Naive thymus-derived CD4-positive, alpha-beta T cell (primary cell): ENCODE data around the gene AMOTL2. TPM values are rescaled to one million over a fixed set of nuclear protein-coding genes. Genes with fewer than 3 reads are reported as not detected.
A peak's percentile ranks its signal among the peaks of the same experiment; 100 is the strongest.

Source experiments
- ATAC-seq: fragments of 150-1000 bp; cut with Tn5 transposase; 2 replicates; pipeline ENCODE4 v1.10.0; 2021; ENCODE audit warnings: mild to moderate bottlenecking, moderate library complexity
- CTCF ChIA-PET: fragments of 350-600 bp; sonication (Branson Sonifier 250); formaldehyde crosslinking; loops from one replicate; lab custom pipeline; 2021; ENCODE audit warnings: antibody characterized with exemption; lab: Charles Lee
- POLR2A ChIA-PET: fragments of 350-600 bp; sonication (Branson Sonifier 250); formaldehyde crosslinking; loops from one replicate; lab custom pipeline; 2021; ENCODE audit warnings: antibody characterized with exemption, inconsistent platforms; lab: Charles Lee
- DNase-seq, 9 donors: peaks; one replicate each; pipeline versions ENCODE4 v3.0.0 to v3.0.0-alpha.2; 2020 to 2022; ENCODE audit warnings: mixed read lengths in 1 of 9
- H3K27ac ChIP-seq: one replicate; pipeline ENCODE4 v1.7.0; 2013; ENCODE audit warnings: mild to moderate bottlenecking, low read depth, low read length, moderate library complexity
- H3K27me3 ChIP-seq, 2 donors: one replicate each; pipeline ENCODE4 v1.7.0; 2013; ENCODE audit warnings: low read length in 2 of 2, mild to moderate bottlenecking in 2 of 2, moderate library complexity in 2 of 2; ENCODE audit not compliant: control insufficient read depth in 2 of 2, insufficient read depth in 2 of 2
- H3K36me3 ChIP-seq, 3 experiments: 1 replicate in 2 of 3; 2 replicates in 1 of 3; pipeline ENCODE4 v1.7.0; 2013; ENCODE audit warnings: low read length in 3 of 3, mild to moderate bottlenecking in 3 of 3, moderate library complexity in 1 of 3; ENCODE audit not compliant: insufficient read depth in 3 of 3, control insufficient read depth in 2 of 3
- H3K4me1 ChIP-seq, 2 donors: one replicate each; pipeline ENCODE4 v1.7.0; 2013; ENCODE audit warnings: low read length in 2 of 2, mild to moderate bottlenecking in 2 of 2, moderate library complexity in 1 of 2; ENCODE audit not compliant: control insufficient read depth in 2 of 2, insufficient read depth in 2 of 2
- H3K4me3 ChIP-seq: 2 replicates; pipeline ENCODE4 v1.7.0; 2013; ENCODE audit warnings: mild to moderate bottlenecking, low read length
- H3K9me3 ChIP-seq, 3 experiments: 1 replicate in 2 of 3; 2 replicates in 1 of 3; pipeline ENCODE4 v1.7.0; 2013; ENCODE audit warnings: low read length in 3 of 3; ENCODE audit not compliant: control insufficient read depth in 2 of 3
- H3K27ac Mint-ChIP-seq, 9 donors: one replicate each; pipeline ENCODE4 v1.8.0; 2020 to 2022; ENCODE audit warnings: mixed read lengths in 9 of 9, mild to moderate bottlenecking in 8 of 9, moderate library complexity in 5 of 9, inconsistent platforms in 2 of 9
- H3K27me3 Mint-ChIP-seq, 5 donors: one replicate each; pipeline ENCODE4 v1.8.0; 2021 to 2022; ENCODE audit warnings: mixed read lengths in 5 of 5, mild to moderate bottlenecking in 1 of 5
- H3K36me3 Mint-ChIP-seq, 5 donors: one replicate each; pipeline ENCODE4 v1.8.0; 2020 to 2022; ENCODE audit warnings: mixed read lengths in 5 of 5, mild to moderate bottlenecking in 3 of 5, inconsistent platforms in 1 of 5
- H3K4me1 Mint-ChIP-seq, 7 donors: one replicate each; pipeline ENCODE4 v1.8.0; 2020 to 2022; ENCODE audit warnings: mixed read lengths in 7 of 7, mild to moderate bottlenecking in 3 of 7, inconsistent platforms in 1 of 7
- H3K4me3 Mint-ChIP-seq, 10 donors: one replicate each; pipeline ENCODE4 v1.8.0; 2020 to 2022; ENCODE audit warnings: mild to moderate bottlenecking in 10 of 10, mixed read lengths in 10 of 10, moderate library complexity in 6 of 10, inconsistent platforms in 2 of 10
- H3K9me3 Mint-ChIP-seq, 11 donors: one replicate each; pipeline ENCODE4 v1.8.0; 2020 to 2022; ENCODE audit warnings: mixed read lengths in 11 of 11, mild to moderate bottlenecking in 4 of 11, inconsistent platforms in 1 of 11, moderate library complexity in 1 of 11
- intact Hi-C, 2 donors: fragments of 100-400 bp; cut with micrococcal nuclease; formaldehyde crosslinking; loops; one replicate each; pipeline ENCODE4 v1.15.1; 2023
- polyA plus RNA-seq, 2 donors: library from polyadenylated mRNA; unstranded; fragments of 300-500 nt; fragmentation: Illumina TruSeq; gene quantifications; one replicate each; pipeline ENCODE4 v1.2.3, GENCODE V29; 2021
- total RNA-seq, 6 experiments: library from RNA in 5 of 6; stranded (reverse) in 5 of 6; gene quantifications; 1 replicate in 5 of 6; 2 replicates in 1 of 6; pipeline ENCODE4 v1.2.3 and lab custom pipeline; 2021 to 2026

Gene AMOTL2
- total and polyA plus RNA-seq, 7 experiments from 2014 or later: 0.10 TPM; not detected in 6

DNA sequence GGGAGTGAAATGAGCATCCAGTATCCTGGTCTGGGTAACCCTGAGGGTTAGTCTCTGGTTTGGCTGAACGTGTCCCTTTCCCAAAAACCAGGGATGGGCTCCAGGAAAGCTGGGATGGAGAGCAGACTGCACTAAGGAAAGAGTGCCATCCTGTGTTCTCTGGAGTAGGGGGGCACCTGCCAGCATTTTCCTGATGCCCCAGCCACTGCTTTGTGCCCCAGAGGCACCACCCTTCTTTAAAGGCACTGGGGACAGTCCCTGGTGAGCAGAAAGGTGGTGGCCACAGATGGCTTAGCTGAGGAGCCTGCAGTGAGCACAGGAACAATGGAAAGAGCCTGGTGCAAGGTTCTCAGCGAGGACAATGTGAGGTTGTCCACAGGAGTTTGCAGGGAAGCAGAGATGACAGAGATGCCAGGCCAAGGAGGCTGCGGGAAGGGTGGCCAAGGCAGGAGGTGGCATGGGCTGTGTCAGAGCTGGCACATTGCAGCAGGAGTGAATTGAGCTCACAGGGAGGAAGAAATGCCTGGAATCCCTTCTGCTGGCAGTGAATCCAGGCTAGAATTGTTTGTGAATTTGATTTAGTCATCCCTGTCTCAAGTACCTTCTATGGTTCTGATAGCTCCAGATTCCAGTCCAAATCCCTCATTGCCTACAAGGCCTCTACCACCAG is 39.9 kb downstream of the AMOTL2 start:
- Mint-ChIP-seq H3K36me3 (no peaks in the 10 kb centered on the region), H3K27me3 (peaks cover 0 to 11% (median 0%) of the 10 kb centered on the region in 5 donors), H3K9me3 (peaks cover 0 to 1% (median 0%) of the 10 kb centered on the region in 11 donors), H3K27ac (no peak overlapping the region), H3K4me3 (no peak overlapping the region), H3K4me1 (no peaks in the 10 kb centered on the region)
- ATAC-seq (no peak), DNase-seq (no peak)
- Histone ChIP-seq H3K4me1 (no peaks in the 10 kb centered on the region), H3K27me3 (no peaks in the 10 kb centered on the region), H3K27ac (no peak overlapping the region), H3K36me3 (no peaks in the 10 kb centered on the region), H3K4me3 (no peak overlapping the region), H3K9me3 (no peaks in the 10 kb centered on the region)
- CTCF ChIA-PET: interaction anchor here (0.6 kb wide), 1 partner anchor 157 kb away, joined by 3 read pairs; no protein-coding TSS in a partner anchor
- intact Hi-C loops: no loop called here
- POLR2A ChIA-PET: no interaction called here

DNA sequence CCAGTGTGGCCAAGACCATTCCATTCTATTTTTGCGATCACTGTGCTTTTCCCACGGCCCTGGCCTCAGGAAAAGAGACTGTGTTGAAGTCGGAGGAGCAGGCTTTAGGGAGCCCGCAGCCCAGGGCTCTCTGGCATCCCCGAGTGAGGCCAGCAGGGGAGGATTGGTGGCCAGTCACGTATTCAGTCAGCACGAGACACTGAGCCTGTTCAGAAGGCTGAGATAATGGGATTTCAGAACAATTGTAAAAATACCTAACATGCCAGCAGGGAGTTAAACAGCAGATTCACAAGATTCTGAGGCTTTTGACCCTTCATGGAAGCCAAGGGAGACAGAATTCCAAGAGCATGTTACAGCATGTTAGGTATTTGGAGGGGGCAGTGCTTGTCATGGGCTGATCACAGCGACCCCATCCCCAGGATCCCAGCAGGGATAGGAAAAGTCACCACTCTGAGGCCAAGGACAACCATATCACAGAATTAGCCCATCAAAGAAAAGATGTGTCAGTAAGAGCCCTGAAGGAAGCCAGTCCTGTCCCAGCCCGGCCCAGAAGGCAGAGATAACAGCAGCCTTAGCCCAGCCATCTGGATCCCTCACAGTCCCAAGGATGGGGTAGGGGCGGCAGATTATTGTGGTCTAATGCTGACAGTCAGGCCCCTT is 40.6 kb downstream of the AMOTL2 start:
- ChIA-PET POLR2A (no interaction called here), CTCF (no interaction called here)
- no peak overlapping the region for H3K27ac ChIP-seq
- H3K27me3 Mint-ChIP-seq: peaks cover 0 to 11% (median 0%) of the 10 kb centered on the region in 5 donors
- H3K36me3 Mint-ChIP-seq: no peaks in the 10 kb centered on the region
- H3K4me1 Mint-ChIP-seq: no peaks in the 10 kb centered on the region
- peaks cover 0 to 1% (median 0%) of the 10 kb centered on the region in 11 donors for H3K9me3 Mint-ChIP-seq
- H3K27ac Mint-ChIP-seq: no peak overlapping the region
- ATAC-seq: no peak
- no peak overlapping the region for H3K4me3 Mint-ChIP-seq
- intact Hi-C loops: no loop called here
- no peaks in the 10 kb centered on the region for H3K4me1 ChIP-seq
- H3K27me3 ChIP-seq: no peaks in the 10 kb centered on the region
- no peaks in the 10 kb centered on the region for H3K9me3 ChIP-seq
- no peak for DNase-seq
- H3K4me3 ChIP-seq: no peak overlapping the region
- H3K36me3 ChIP-seq: no peaks in the 10 kb centered on the region

- H3K36me3 Mint-ChIP-seq: no peaks in the 10 kb centered on the region
- ATAC-seq: no peak
- H3K4me3 ChIP-seq: no peak overlapping the region
Measured at GRCh38 chr3:134332344-134332743, 41.9 kb downstream of the AMOTL2 start.

DNA sequence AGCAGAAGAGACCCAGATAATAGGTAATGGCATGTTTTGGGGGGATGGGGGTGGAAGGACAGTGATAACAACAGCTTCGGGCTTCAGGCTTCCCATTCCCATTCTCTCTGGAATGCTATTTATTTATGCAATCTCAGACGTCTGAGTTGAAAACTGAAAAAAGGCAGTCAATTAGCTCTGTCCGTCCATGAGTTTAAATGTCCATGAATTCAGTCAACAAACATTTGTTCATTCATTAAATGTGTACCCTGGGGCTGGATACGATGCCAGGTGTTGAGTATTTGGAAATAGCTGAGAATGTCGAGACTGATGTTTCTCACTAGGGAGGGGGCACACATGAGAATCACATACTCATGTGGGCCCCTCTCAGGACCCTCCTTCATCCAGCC is 42.4 kb downstream of the AMOTL2 start:
- Histone ChIP-seq H3K4me3 (no peak overlapping the region), H3K9me3 (no peaks in the 10 kb centered on the region), H3K27me3 (no peaks in the 10 kb centered on the region), H3K36me3 (no peaks in the 10 kb centered on the region), H3K4me1 (no peaks in the 10 kb centered on the region), H3K27ac (no peak overlapping the region)
- Mint-ChIP-seq H3K9me3 (peaks cover 0 to 1% (median 0%) of the 10 kb centered on the region in 11 donors), H3K4me3 (no peak overlapping the region), H3K27me3 (peaks cover 0 to 11% (median 0%) of the 10 kb centered on the region in 5 donors), H3K4me1 (no peaks in the 10 kb centered on the region), H3K36me3 (no peaks in the 10 kb centered on the region), H3K27ac (peak overlapping the region in 1 of 9 donors; percentile 55)
- POLR2A ChIA-PET: no interaction called here
- ATAC-seq (no peak), DNase-seq (no peak)
- intact Hi-C loops: no loop called here
- CTCF ChIA-PET: interaction anchor here (0.7 kb wide), 1 partner anchor 36 kb away, joined by 4 read pairs; no protein-coding TSS in a partner anchor

More at GRCh38 chr3:134332344-134332743, 41.9 kb downstream of the AMOTL2 start:
- Histone ChIP-seq H3K4me1 (no peaks in the 10 kb centered on the region), H3K9me3 (no peaks in the 10 kb centered on the region), H3K36me3 (no peaks in the 10 kb centered on the region), H3K27me3 (no peaks in the 10 kb centered on the region), H3K27ac (no peak overlapping the region)
- no peak overlapping the region for H3K4me3 Mint-ChIP-seq
- H3K27me3 Mint-ChIP-seq: peaks cover 0 to 11% (median 0%) of the 10 kb centered on the region in 5 donors
- no peak for DNase-seq
- H3K4me1 Mint-ChIP-seq: no peaks in the 10 kb centered on the region
- peaks cover 0 to 1% (median 0%) of the 10 kb centered on the region in 11 donors for H3K9me3 Mint-ChIP-seq
- ChIA-PET POLR2A (no interaction called here), CTCF (interaction anchor here (0.6 kb wide), 1 partner anchor 46 kb away, joined by 3 read pairs; no protein-coding TSS in a partner anchor)
- no peak overlapping the region for H3K27ac Mint-ChIP-seq
- intact Hi-C loops: no loop called here

DNA sequence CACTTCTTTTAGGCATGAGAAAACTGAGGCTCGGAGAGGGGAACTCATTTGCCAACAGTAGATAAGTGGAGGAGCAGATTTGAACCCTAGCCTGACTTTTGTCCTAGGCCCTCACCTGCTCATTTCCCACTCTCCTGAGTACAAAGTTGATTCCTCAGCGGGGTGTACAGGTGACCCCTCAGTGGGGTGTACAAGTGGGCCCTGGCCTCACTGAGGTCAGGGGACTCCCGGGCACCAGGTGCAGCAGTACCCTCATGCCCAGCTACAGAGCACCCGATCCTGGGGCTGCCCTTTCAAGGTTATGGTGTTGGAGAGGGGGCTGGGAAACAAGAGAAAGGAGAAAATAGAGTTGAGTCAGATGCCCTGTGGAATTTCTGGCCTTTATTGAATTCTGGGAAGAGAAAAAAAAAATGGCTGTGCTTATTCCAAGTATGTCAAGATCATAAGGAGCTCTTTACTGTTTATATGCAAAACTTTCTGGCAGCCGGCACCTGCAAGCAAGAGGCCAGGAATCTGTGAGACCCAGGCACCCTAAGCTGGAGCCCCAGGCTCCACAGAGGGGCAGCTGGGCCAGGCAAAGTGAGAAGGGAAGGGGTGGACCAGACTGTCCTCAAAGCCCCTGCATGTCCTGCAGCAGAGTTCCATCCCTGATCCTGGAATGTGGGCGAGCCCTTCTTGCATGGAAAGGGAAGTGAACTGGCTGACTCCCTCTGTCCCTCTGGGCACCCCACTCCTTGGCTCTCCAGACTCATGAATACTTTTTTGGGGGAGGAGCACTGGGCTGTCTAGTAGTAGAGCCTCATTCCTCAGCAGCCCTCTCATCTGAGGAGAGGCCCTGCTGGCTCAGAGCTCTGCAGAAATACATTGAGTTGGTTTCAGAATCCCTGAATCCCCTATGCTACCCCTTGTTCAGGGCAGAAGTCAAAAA is 43.1 kb downstream of the AMOTL2 start:
- peak overlapping the region in 1 of 9 donors; percentile 55 for H3K27ac Mint-ChIP-seq
- ChIA-PET CTCF (interaction anchor here (0.7 kb wide), 1 partner anchor 37 kb away, joined by 4 read pairs; no protein-coding TSS in a partner anchor), POLR2A (no interaction called here)
- no peaks in the 10 kb centered on the region for H3K4me1 ChIP-seq
- DNase-seq (no peak), ATAC-seq (no peak)
- H3K36me3 ChIP-seq: no peaks in the 10 kb centered on the region
- no peaks in the 10 kb centered on the region for H3K36me3 Mint-ChIP-seq
- H3K27me3 Mint-ChIP-seq: peaks cover 0 to 11% (median 0%) of the 10 kb centered on the region in 5 donors
- no peaks in the 10 kb centered on the region for H3K9me3 ChIP-seq
- no peak overlapping the region for H3K4me3 Mint-ChIP-seq
- no peak overlapping the region for H3K27ac ChIP-seq
- intact Hi-C loops: no loop called here
- H3K9me3 Mint-ChIP-seq: peaks cover 0 to under 1% (median 0%) of the 10 kb centered on the region in 11 donors
- no peaks in the 10 kb centered on the region for H3K27me3 ChIP-seq
- H3K4me3 ChIP-seq: no peak overlapping the region
- no peaks in the 10 kb centered on the region for H3K4me1 Mint-ChIP-seq

- no peaks in the 10 kb centered on the region for H3K4me1 Mint-ChIP-seq
- Histone ChIP-seq H3K27ac (no peak overlapping the region), H3K9me3 (no peaks in the 10 kb centered on the region), H3K4me3 (no peak overlapping the region), H3K27me3 (no peaks in the 10 kb centered on the region), H3K4me1 (no peaks in the 10 kb centered on the region), H3K36me3 (no peaks in the 10 kb centered on the region)
- H3K9me3 Mint-ChIP-seq: no peaks in the 10 kb centered on the region
- ATAC-seq (no peak), DNase-seq (no peak)
- ChIA-PET CTCF (interaction anchor here (0.6 kb wide), 1 partner anchor 27 kb away, joined by 3 read pairs; no protein-coding TSS in a partner anchor), POLR2A (no interaction called here)
- H3K36me3 Mint-ChIP-seq: no peaks in the 10 kb centered on the region
- peaks cover 0 to 11% (median 2%) of the 10 kb centered on the region in 5 donors for H3K27me3 Mint-ChIP-seq
- H3K27ac Mint-ChIP-seq: no peak overlapping the region
- H3K4me3 Mint-ChIP-seq: no peak overlapping the region
- intact Hi-C loops: no loop called here
Measured at GRCh38 chr3:134328846-134329245, 45.4 kb downstream of the AMOTL2 start.
